ENCODE results near the gene PDE4D.

Gene PDE4D

GRCh38 chr5:59460368-59461153, 433.0 kb downstream of the PDE4D start:
- no peaks in the 10 kb centered on the region for H3K27me3 ChIP-seq (ENCODE audit: control insufficient read depth in 1 of 2, insufficient read depth in 2 of 2, low read length in 2 of 2)
- no peaks in the 10 kb centered on the region for H3K9me3 ChIP-seq (ENCODE audit: control insufficient read depth in 1 of 2, low read length in 2 of 2)
- H3K4me3 ChIP-seq (ENCODE audit: low read depth in 1 of 2, low read length in 2 of 2), result no peak overlapping the region
- H3K9ac ChIP-seq (ENCODE audit: low read depth in 1 of 2, low read length in 2 of 2), result no peak overlapping the region
- no peaks in the 10 kb centered on the region for H3K4me1 ChIP-seq (ENCODE audit: control insufficient read depth in 1 of 2, insufficient read depth in 2 of 2, low read length in 2 of 2)
- no peaks in the 10 kb centered on the region for H3K36me3 ChIP-seq (ENCODE audit: control insufficient read depth in 1 of 2, insufficient read depth in 2 of 2, low read length in 2 of 2)
- H3K27ac ChIP-seq (ENCODE audit: low read depth, low read length), result no peak overlapping the region

GRCh38 chr5:59458966-59459729, 434.4 kb downstream of the PDE4D start:
- no peaks in the 10 kb centered on the region for H3K9me3 ChIP-seq (ENCODE audit: control insufficient read depth in 1 of 2, low read length in 2 of 2)
- H3K9ac ChIP-seq (ENCODE audit: low read depth in 1 of 2, low read length in 2 of 2), result no peak overlapping the region
- H3K27ac ChIP-seq (ENCODE audit: low read depth, low read length), result no peak overlapping the region
- H3K36me3 ChIP-seq (ENCODE audit: control insufficient read depth in 1 of 2, insufficient read depth in 2 of 2, low read length in 2 of 2), result no peaks in the 10 kb centered on the region
- no peaks in the 10 kb centered on the region for H3K27me3 ChIP-seq (ENCODE audit: control insufficient read depth in 1 of 2, insufficient read depth in 2 of 2, low read length in 2 of 2)
- H3K4me1 ChIP-seq (ENCODE audit: control insufficient read depth in 1 of 2, insufficient read depth in 2 of 2, low read length in 2 of 2), result no peaks in the 10 kb centered on the region
- H3K4me3 ChIP-seq (ENCODE audit: low read depth in 1 of 2, low read length in 2 of 2), result no peak overlapping the region

- Histone ChIP-seq H3K27ac (ENCODE audit: low read depth, low read length) (no peak overlapping the region), H3K4me1 (ENCODE audit: control insufficient read depth in 1 of 2, insufficient read depth in 2 of 2, low read length in 2 of 2) (no peaks in the 10 kb centered on the region), H3K9ac (ENCODE audit: low read depth in 1 of 2, low read length in 2 of 2) (no peak overlapping the region), H3K9me3 (ENCODE audit: control insufficient read depth in 1 of 2, low read length in 2 of 2) (no peaks in the 10 kb centered on the region), H3K27me3 (ENCODE audit: control insufficient read depth in 1 of 2, insufficient read depth in 2 of 2, low read length in 2 of 2) (no peaks in the 10 kb centered on the region), H3K36me3 (ENCODE audit: control insufficient read depth in 1 of 2, insufficient read depth in 2 of 2, low read length in 2 of 2) (no peaks in the 10 kb centered on the region), H3K4me3 (ENCODE audit: low read depth in 1 of 2, low read length in 2 of 2) (no peak overlapping the region)
These were observed 435.2 kb downstream of the PDE4D start for GRCh38 chr5:59458321-59458720.

GRCh38 chr5:59449905-59450644, 443.5 kb downstream of the PDE4D start:
- Histone ChIP-seq H3K27ac (ENCODE audit: low read depth, low read length) (no peak overlapping the region), H3K9ac (ENCODE audit: low read depth in 1 of 2, low read length in 2 of 2) (no peak overlapping the region), H3K4me1 (ENCODE audit: control insufficient read depth in 1 of 2, insufficient read depth in 2 of 2, low read length in 2 of 2) (no peaks in the 10 kb centered on the region), H3K9me3 (ENCODE audit: control insufficient read depth in 1 of 2, low read length in 2 of 2) (no peaks in the 10 kb centered on the region), H3K36me3 (ENCODE audit: control insufficient read depth in 1 of 2, insufficient read depth in 2 of 2, low read length in 2 of 2) (no peaks in the 10 kb centered on the region), H3K4me3 (ENCODE audit: low read depth in 1 of 2, low read length in 2 of 2) (no peak overlapping the region), H3K27me3 (ENCODE audit: control insufficient read depth in 1 of 2, insufficient read depth in 2 of 2, low read length in 2 of 2) (no peaks in the 10 kb centered on the region)

GRCh38 chr5:59446356-59446755, 447.2 kb downstream of the PDE4D start:
- Histone ChIP-seq H3K9me3 (ENCODE audit: control insufficient read depth in 1 of 2, low read length in 2 of 2) (no peaks in the 10 kb centered on the region), H3K4me1 (ENCODE audit: control insufficient read depth in 1 of 2, insufficient read depth in 2 of 2, low read length in 2 of 2) (no peaks in the 10 kb centered on the region), H3K27me3 (ENCODE audit: control insufficient read depth in 1 of 2, insufficient read depth in 2 of 2, low read length in 2 of 2) (no peaks in the 10 kb centered on the region), H3K36me3 (ENCODE audit: control insufficient read depth in 1 of 2, insufficient read depth in 2 of 2, low read length in 2 of 2) (no peaks in the 10 kb centered on the region), H3K4me3 (ENCODE audit: low read depth in 1 of 2, low read length in 2 of 2) (no peak overlapping the region), H3K9ac (ENCODE audit: low read depth in 1 of 2, low read length in 2 of 2) (no peak overlapping the region), H3K27ac (ENCODE audit: low read depth, low read length) (no peak overlapping the region)

GRCh38 chr5:59445741-59446140, 447.8 kb downstream of the PDE4D start:
- H3K36me3 ChIP-seq (ENCODE audit: control insufficient read depth in 1 of 2, insufficient read depth in 2 of 2, low read length in 2 of 2), result no peaks in the 10 kb centered on the region
- H3K27me3 ChIP-seq (ENCODE audit: control insufficient read depth in 1 of 2, insufficient read depth in 2 of 2, low read length in 2 of 2), result no peaks in the 10 kb centered on the region
- H3K9me3 ChIP-seq (ENCODE audit: control insufficient read depth in 1 of 2, low read length in 2 of 2), result no peaks in the 10 kb centered on the region
- no peak overlapping the region for H3K4me3 ChIP-seq (ENCODE audit: low read depth in 1 of 2, low read length in 2 of 2)
- H3K27ac ChIP-seq (ENCODE audit: low read depth, low read length), result no peak overlapping the region
- H3K9ac ChIP-seq (ENCODE audit: low read depth in 1 of 2, low read length in 2 of 2), result no peak overlapping the region
- no peaks in the 10 kb centered on the region for H3K4me1 ChIP-seq (ENCODE audit: control insufficient read depth in 1 of 2, insufficient read depth in 2 of 2, low read length in 2 of 2)

- no peaks in the 10 kb centered on the region for H3K36me3 ChIP-seq (ENCODE audit: control insufficient read depth in 1 of 2, insufficient read depth in 2 of 2, low read length in 2 of 2)
These were observed 454.2 kb downstream of the PDE4D start for GRCh38 chr5:59439303-59439702.

GRCh38 chr5:59437176-59437575, 456.4 kb downstream of the PDE4D start:
- Histone ChIP-seq H3K4me1 (ENCODE audit: control insufficient read depth in 1 of 2, insufficient read depth in 2 of 2, low read length in 2 of 2) (no peaks in the 10 kb centered on the region), H3K27ac (ENCODE audit: low read depth, low read length) (no peak overlapping the region), H3K9me3 (ENCODE audit: control insufficient read depth in 1 of 2, low read length in 2 of 2) (no peaks in the 10 kb centered on the region)

More at GRCh38 chr5:59439303-59439702, 454.2 kb downstream of the PDE4D start:
- no peaks in the 10 kb centered on the region for H3K27me3 ChIP-seq (ENCODE audit: control insufficient read depth in 1 of 2, insufficient read depth in 2 of 2, low read length in 2 of 2)
- no peak overlapping the region for H3K27ac ChIP-seq (ENCODE audit: low read depth, low read length)
- H3K9ac ChIP-seq (ENCODE audit: low read depth in 1 of 2, low read length in 2 of 2), result no peak overlapping the region
- H3K9me3 ChIP-seq (ENCODE audit: control insufficient read depth in 1 of 2, low read length in 2 of 2), result no peaks in the 10 kb centered on the region
- no peaks in the 10 kb centered on the region for H3K4me1 ChIP-seq (ENCODE audit: control insufficient read depth in 1 of 2, insufficient read depth in 2 of 2, low read length in 2 of 2)
- H3K4me3 ChIP-seq (ENCODE audit: low read depth in 1 of 2, low read length in 2 of 2), result no peak overlapping the region

GRCh38 chr5:59436364-59437148, 457.0 kb downstream of the PDE4D start:
- no peaks in the 10 kb centered on the region for H3K27me3 ChIP-seq (ENCODE audit: control insufficient read depth in 1 of 2, insufficient read depth in 2 of 2, low read length in 2 of 2)
- no peak overlapping the region for H3K9ac ChIP-seq (ENCODE audit: low read depth in 1 of 2, low read length in 2 of 2)
- no peak overlapping the region for H3K27ac ChIP-seq (ENCODE audit: low read depth, low read length)
- H3K4me1 ChIP-seq (ENCODE audit: control insufficient read depth in 1 of 2, insufficient read depth in 2 of 2, low read length in 2 of 2), result no peaks in the 10 kb centered on the region
- H3K36me3 ChIP-seq (ENCODE audit: control insufficient read depth in 1 of 2, insufficient read depth in 2 of 2, low read length in 2 of 2), result no peaks in the 10 kb centered on the region
- H3K4me3 ChIP-seq (ENCODE audit: low read depth in 1 of 2, low read length in 2 of 2), result no peak overlapping the region
- H3K9me3 ChIP-seq (ENCODE audit: control insufficient read depth in 1 of 2, low read length in 2 of 2), result no peaks in the 10 kb centered on the region

More at GRCh38 chr5:59437176-59437575, 456.4 kb downstream of the PDE4D start:
- Histone ChIP-seq H3K36me3 (ENCODE audit: control insufficient read depth in 1 of 2, insufficient read depth in 2 of 2, low read length in 2 of 2) (no peaks in the 10 kb centered on the region), H3K4me3 (ENCODE audit: low read depth in 1 of 2, low read length in 2 of 2) (no peak overlapping the region), H3K27me3 (ENCODE audit: control insufficient read depth in 1 of 2, insufficient read depth in 2 of 2, low read length in 2 of 2) (no peaks in the 10 kb centered on the region), H3K9ac (ENCODE audit: low read depth in 1 of 2, low read length in 2 of 2) (no peak overlapping the region)

All from duodenal mucosa (tissue), 2 donors.